NCI-H1048 (cell line): ENCODE data around the gene SMC2.

Experiments used
- DNase-seq: peaks from one replicate; lab custom pipeline; 2025; lab: John Stamatoyannopoulos, UW

The SMC2 gene

DNA sequence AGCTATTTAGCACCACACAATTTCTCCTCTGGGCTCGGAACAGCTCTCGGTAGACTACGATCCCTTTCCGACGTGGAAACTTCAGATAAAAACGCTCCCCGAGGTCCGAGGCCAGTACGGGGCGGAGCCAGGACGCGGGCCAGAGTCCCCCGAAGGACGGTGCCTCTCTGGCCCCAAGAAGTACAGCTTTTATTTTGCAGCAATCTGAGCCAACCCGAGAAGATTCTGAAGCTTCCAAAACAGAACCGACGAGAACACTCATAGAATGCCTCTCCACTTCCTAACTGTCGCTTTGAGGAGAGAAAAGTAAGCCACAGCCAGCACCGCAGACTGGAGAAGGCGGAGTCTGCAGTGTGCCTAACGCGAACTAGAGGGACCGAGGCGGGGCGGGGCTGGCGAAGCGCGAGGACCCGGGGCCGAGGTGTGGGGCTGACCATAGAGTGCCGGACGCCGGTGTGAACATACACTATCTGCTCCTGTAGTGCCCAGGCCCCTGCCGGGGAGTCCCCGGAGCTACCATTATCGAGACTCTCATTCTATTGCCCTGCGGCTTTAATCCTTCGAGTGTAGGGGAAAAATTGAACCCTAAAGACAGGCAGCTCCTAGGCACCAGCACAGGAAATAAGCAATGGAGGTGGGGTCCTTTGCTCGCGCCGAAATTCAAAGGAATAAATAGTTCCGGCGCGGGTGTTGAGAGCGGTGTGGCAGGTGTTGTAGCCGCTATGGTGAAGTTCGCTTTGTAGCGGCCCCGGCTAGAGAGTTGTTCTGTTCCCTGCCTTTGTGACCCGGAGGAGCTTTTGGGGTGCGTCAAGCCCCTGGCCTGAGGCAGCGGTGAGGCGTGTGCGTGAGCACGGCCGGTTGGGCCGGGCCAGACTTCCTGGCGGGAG is at the start of gene SMC2:
Gene SMC2 (plus strand): TSS at position 663 of the 887 bp plus-strand sequence. CDS start 1,076 bp downstream, outside the sequence.
- DNase-seq: peak; percentile 89

GRCh38 chr9:104068546-104068945 is 25.6 kb upstream of the SMC2 start:
- DNase-seq: no peak

- DNase-seq: no peak
Measured at GRCh38 chr9:104069288-104069687, 24.8 kb upstream of the SMC2 start.

GRCh38 chr9:104071589-104071988 is 22.5 kb upstream of the SMC2 start:
- no peak for DNase-seq

- no peak for DNase-seq
Measured at GRCh38 chr9:104073098-104073769, 20.9 kb upstream of the SMC2 start.

DNA sequence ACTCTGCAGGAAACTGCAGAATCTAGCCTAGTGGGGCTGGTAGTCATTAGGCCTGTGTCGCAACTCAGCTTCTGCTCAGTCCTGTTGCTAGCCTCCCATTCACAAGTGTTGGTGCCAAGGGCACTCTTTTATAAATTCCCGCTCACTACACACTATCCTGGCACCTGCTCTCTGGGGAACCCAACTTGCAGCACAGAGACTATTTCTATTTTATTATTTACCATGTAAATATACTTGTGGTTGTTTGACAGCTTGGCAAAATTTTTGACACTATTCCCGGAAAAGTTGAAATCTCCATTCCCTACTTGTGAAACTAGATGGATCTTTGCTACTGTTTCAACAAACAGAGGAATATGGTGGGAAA is 20.4 kb upstream of the SMC2 start:
- no peak for DNase-seq

DNA sequence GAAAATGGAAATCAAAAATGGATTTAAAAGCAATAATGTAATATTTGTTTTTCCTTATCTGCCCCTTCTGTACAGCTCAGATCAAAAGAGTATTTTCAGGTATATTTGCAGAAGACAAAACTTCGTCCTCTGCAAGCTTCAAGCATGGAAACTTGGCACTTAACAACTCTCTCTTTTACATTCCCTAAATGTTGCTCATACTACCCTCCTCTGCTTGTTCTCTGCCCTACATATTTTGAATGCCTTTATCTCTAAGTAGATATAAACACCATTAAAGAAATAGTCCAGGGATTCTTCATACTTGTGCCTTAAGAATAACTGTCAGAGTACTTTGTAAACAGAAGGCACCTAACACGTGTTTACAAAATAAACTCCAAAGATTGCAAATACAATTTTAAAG is 19.2 kb upstream of the SMC2 start:
- DNase-seq: no peak

DNA sequence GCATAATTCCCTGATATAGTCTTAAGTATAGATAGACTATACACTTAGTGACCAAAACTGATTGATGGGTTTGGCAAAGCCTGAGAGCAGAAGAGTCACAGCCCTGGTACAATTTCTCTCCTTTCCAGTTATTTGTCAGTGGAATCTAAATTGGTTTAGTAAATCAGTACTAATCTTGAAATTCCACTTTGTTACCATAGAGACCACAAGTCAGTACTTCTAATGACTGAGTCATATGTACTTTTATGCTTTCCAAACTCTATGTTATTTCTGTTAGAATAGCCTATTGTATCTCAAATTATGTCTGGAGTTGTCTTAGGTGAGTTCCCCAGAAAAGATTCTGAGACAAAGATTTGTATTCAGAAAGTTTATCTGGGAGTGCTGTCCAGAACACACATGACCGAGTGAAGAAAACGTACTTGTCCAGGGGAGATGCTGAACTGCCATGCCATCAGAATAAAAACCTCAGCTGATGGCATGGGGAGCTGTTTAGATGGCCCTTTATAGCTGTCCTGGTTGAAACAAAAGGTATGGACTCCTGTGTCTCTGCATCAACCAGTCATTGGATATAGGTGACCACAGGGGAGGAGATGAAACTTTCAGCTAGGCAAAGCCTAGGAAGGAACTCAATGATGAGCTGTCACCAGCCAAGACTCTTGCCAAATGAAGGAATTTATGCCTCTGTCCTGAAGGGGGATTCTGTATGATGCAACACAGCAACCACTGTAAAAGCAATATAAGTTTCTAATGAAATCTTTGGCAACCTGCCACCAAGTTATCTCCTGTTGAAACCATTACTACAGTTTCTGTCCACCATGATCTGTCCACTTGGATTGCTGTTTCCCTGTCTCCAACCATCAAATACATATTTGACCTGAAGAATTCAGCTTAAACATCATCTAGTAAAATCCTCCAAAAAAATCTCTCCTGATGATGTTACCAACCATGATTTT is 18.0 kb upstream of the SMC2 start:
- DNase-seq: no peak

GRCh38 chr9:104078596-104078995 is 15.5 kb upstream of the SMC2 start:
- no peak for DNase-seq

GRCh38 chr9:104080983-104081382 is 13.1 kb upstream of the SMC2 start:
- DNase-seq: no peak

DNA sequence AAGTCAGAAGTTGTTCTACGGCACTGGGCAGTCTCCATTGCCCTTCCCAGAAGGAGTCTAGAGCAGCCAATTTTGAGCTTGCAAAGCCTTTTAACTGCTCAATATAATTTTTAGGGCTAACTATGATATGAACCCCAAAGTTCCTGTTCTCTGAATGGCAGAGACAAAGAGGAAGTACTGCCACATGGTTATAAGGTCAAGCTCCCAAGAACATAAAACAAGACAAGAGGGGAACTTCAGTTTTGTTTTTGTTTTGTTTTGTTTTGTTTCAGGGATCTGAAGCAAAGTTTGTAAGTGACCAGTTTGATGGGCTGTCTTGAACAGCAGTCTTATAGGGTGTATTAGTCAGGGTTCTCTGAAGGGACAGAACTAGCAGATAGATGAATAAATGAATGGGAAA is 11.9 kb upstream of the SMC2 start:
- DNase-seq: no peak

DNA sequence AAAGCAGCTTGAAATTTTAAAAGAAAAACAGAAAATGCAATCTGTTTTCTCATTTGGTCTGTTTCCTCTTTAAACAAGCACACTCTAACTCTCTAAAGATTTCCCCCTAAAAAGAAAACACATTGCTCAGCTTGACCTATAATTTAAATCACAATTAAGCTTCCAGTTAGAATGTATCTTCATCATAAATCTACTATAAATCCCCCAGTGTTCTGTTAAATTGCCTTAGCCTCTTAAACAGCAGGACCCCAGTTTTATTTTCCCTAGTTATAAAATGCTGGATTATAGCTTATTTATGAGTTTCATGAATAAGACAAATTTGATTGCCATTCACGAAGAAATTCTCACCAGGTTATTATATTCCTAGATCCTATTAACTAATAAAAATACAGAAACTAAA is 8.6 kb upstream of the SMC2 start:
- DNase-seq: no peak

- no peak for DNase-seq
Measured at GRCh38 chr9:104087894-104088293, 6.2 kb upstream of the SMC2 start.

GRCh38 chr9:104088416-104088815 is 5.7 kb upstream of the SMC2 start:
- DNase-seq: no peak

GRCh38 chr9:104090578-104090977 is 3.5 kb upstream of the SMC2 start:
- DNase-seq: no peak

DNA sequence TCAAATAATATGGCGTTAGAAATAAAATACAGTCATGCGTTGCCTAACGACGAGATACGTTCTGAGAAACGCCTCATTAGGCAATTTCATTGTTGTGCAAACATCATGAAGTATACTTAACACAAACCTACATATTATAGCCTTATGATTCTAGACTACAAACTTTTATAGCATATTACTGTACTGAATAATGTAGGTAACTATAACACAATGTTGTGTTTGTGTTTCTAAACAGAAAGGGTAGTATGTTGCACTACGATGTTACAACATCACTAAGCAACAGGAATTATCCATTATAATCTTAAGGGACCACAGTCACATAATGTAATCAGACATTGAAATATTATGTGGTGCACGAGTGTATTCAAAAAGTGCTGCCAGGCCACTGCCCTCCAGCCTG is 3.0 kb upstream of the SMC2 start:
- peak; percentile 21 for DNase-seq

DNA sequence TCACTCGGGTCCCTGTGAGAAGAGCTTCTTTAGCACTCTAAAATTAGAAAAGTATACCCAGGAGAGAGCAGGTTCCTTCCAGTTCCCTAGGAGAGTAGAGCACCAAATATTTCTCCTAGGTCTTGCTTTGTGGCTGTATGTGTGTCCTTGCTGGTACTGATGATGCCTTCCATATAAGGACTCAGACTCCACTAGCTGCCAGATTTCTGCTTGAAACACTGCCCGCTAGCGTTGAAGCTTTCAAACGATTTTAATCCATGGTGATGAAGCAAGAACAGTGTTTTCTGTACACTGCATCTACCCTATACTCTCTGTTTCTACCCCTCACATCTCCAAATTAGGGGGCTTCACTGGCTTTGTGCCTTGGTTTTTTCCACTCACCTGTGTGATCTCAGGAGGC is 2.4 kb upstream of the SMC2 start:
- DNase-seq: no peak

- no peak for DNase-seq
Measured at GRCh38 chr9:104092192-104092591, 1.9 kb upstream of the SMC2 start.

DNA sequence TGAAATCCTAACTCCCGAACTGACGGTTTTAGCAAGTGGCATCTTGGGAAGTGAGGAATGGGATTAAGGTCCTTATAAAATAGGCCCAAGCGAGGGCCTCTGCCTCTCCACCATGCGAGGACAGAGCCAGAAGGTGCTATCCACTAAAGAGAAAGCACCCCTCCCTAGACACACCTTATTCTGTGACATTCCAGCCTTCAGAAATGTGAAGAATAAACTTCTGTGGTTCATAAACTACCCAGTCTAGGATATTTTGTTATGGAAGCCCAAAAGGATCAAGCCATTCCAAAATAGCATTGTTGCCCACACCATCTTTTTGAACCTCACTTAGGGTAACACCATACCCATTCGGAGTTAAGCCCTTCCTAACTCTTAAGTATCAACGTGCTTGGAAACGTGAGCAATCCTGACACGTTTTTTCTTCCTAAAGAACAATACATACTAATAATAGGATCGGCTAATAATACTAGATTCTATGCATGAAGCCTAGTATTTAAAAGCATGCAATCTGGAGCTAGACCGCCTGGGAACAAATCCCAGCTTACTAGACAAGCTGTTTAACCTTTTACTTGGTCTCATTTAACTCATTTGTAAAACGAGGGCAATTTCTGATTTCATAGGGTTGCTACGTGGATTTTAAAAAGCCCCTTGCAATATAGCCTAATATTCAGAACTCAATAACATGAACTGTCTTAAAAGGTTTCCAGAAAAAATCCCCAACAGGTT is 1.1 kb upstream of the SMC2 start:
- DNase-seq: no peak

GRCh38 chr9:104094534-104095015 is 466 bp downstream of the SMC2 start:
- no peak for DNase-seq

GRCh38 chr9:104099630-104100029 is 5.5 kb downstream of the SMC2 start:
- no peak for DNase-seq

DNA sequence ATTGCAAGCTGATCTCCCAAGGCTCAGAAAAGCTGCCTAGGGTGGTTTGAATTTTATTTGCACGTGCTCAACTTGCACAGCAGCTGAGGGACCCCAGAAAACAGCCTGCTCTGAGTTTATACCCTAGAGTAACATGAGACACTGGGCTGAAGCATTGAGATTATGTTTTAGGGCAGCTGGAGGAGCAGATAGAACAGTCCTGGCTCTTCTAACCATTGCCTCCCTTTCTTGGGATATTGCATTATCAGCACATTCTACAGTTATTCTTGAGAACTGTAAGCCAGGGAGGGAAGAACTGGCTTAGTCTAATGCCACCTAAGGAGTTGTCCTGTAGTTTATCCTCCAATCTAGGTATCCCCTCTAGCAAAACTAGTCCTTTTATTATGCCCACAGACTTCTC is 10.3 kb downstream of the SMC2 start:
- no peak for DNase-seq
